Sigmoid colon (tissue), 7 donors: ENCODE measurements around the gene UBAC1. TPM values are rescaled to one million over a fixed set of nuclear protein-coding genes. Genes with fewer than 3 reads are reported as not detected.
"Not testable (repeated sequence)": the region's sequence is repeated elsewhere in the genome, so short reads cannot be mapped to it uniquely, and the experiment has no call there.

Experiments used
- DNase-seq: peaks from one replicate; pipeline ENCODE4 v3.0.0-alpha.2; 2019
- H3K27ac ChIP-seq, 4 donors: fragments of 200-600 bp; sonication (generic); one replicate each; pipeline ENCODE4 v1.5.1; 2016 to 2019; ENCODE audit warnings: mild to moderate bottlenecking in 1 of 4
- H3K27me3 ChIP-seq, 3 donors: fragments of 200-600 bp; sonication (generic); one replicate each; pipeline ENCODE4 v1.5.1; 2019; ENCODE audit warnings: mild to moderate bottlenecking in 1 of 3
- H3K36me3 ChIP-seq, 4 donors: fragments of 200-600 bp; sonication (generic); one replicate each; pipeline ENCODE4 v1.5.1; 2016 to 2019
- H3K4me1 ChIP-seq, 4 donors: fragments of 200-600 bp; sonication (generic); one replicate each; pipeline ENCODE4 v1.5.1; 2017 to 2019
- H3K4me3 ChIP-seq, 4 donors: fragments of 200-600 bp; sonication (generic); one replicate each; pipeline ENCODE4 v1.5.1; 2017 to 2019; ENCODE audit warnings: mild to moderate bottlenecking in 2 of 4, moderate library complexity in 1 of 4
- H3K9me3 ChIP-seq, 4 donors: fragments of 200-600 bp in 3 of 4; sonication (generic) in 3 of 4; one replicate each; pipeline versions ENCODE4 v1.5.1 to v1.6.1; 2013 to 2019
- EP300 ChIP-seq, 4 donors: sonication (generic); formaldehyde crosslinking; IDR thresholded peaks; one replicate each; pipeline ENCODE4 v1.6.1; 2017; ENCODE audit warnings: antibody characterized with exemption in 4 of 4
- POLR2A ChIP-seq, 2 donors: fragments of 450-650 bp; IDR thresholded peaks; one replicate each; pipeline ENCODE4 v1.6.1; 2016; ENCODE audit warnings: antibody characterized with exemption in 2 of 2, mild to moderate bottlenecking in 2 of 2, moderate library complexity in 2 of 2
- POLR2AphosphoS5 ChIP-seq, 4 donors: sonication (generic); formaldehyde crosslinking; IDR thresholded peaks; one replicate each; pipeline ENCODE4 v1.6.1; 2017; ENCODE audit warnings: antibody characterized with exemption in 4 of 4
- WGBS, 2 donors: extraction: QIAGEN DNeasy Blood & Tissue Kit; methylation state at CpG; one replicate each; pipeline ENCODE4 v1.1.7; 2013; 5-methylcytosine and 5-hydroxymethylcytosine counted together
- intact Hi-C: fragments of 100-400 bp; cut with DNase I; formaldehyde crosslinking; loops from one replicate; pipeline ENCODE4 v1.15.1; 2023
- polyA plus RNA-seq, 3 donors: library from polyadenylated mRNA; stranded (reverse); fragments of 200-250 nt; gene quantifications; one replicate each; pipeline ENCODE4 v1.2.3, GENCODE V29; 2013
- total RNA-seq, 4 donors: library from RNA; depleted of rRNA; stranded (reverse); fragments of >200 nt; gene quantifications; one replicate each; pipeline ENCODE4 v1.1.0, GENCODE V29; 2016
- TF ChIP-seq, protein P1 (sequence below), 4 experiments: fragments of 450-650 bp in 3 of 4; fragments of 200-600 bp in 1 of 4; IDR thresholded peaks; one replicate each; pipeline ENCODE4 v1.5.1; 2016 to 2019; ENCODE audit warnings: antibody characterized with exemption in 4 of 4, mild to moderate bottlenecking in 3 of 4, moderate library complexity in 2 of 4
- donor health status: healthy with polysubstance abuse.
- donor health status: Bipolar disorder and iron deficiency.
- donor health status: healthy.

Gene UBAC1
- total and polyA plus RNA-seq, 7 donors, result 57.4 to 80.9 (median 69.4) TPM

DNA sequence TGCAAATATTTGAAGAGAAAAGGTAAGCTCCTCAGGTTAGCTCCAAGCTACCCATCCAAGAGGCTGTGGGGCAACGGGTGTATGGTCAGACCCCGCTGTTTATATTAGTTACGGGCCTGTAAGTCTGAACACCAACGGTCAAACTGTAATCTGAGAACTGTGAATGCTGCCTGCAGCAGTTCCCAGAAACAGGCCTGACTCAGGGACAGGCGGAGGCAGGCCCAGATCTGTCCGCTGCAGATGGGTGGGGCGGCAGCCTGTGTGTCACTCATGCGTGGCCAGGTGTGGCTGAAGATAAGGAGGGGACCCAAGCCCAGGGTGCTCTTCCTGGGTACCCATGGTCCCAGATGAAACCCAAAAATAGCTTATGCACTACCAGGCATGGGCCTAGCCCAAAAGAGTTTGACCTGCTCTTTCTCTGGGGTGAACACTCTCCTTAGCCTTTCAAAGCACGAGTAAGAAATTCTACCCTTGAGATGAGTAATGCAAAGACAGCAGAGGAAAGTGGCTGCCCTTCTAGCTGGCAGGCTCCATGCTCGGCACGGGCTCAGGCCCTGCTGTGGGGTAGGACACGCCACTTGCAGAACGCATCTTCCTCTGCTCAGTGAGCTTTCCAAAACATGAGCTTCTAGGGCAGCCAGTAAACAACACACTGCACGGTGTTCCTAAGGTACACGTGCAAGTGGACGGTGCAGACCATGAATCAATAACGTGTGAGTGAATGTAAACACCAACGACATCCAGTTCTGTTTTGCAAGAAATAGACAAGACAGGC is 9.1 kb downstream of the UBAC1 start:
- TF ChIP-seq EP300 (IDR thresholded peaks at IDR 0.05) (no peak), POLR2AphosphoS5 (IDR thresholded peaks at IDR 0.05) (no peak), POLR2A (IDR thresholded peaks at IDR 0.05) (no peak)
- TF ChIP-seq, protein P1, sequence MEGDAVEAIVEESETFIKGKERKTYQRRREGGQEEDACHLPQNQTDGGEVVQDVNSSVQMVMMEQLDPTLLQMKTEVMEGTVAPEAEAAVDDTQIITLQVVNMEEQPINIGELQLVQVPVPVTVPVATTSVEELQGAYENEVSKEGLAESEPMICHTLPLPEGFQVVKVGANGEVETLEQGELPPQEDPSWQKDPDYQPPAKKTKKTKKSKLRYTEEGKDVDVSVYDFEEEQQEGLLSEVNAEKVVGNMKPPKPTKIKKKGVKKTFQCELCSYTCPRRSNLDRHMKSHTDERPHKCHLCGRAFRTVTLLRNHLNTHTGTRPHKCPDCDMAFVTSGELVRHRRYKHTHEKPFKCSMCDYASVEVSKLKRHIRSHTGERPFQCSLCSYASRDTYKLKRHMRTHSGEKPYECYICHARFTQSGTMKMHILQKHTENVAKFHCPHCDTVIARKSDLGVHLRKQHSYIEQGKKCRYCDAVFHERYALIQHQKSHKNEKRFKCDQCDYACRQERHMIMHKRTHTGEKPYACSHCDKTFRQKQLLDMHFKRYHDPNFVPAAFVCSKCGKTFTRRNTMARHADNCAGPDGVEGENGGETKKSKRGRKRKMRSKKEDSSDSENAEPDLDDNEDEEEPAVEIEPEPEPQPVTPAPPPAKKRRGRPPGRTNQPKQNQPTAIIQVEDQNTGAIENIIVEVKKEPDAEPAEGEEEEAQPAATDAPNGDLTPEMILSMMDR (IDR thresholded peaks at IDR 0.05), result no peak
- H3K4me1 ChIP-seq, result no peaks in the 10 kb centered on the region
- no peaks in the 10 kb centered on the region for H3K9me3 ChIP-seq
- peaks cover 5 to 78% (median 44%) of the 10 kb centered on the region in 4 donors for H3K36me3 ChIP-seq
- H3K4me3 ChIP-seq, result no peak overlapping the region
- DNase-seq, result no peak
- WGBS, 2 donors, result 86 to 90% methylated on average over 18 of the region's 18 CpGs
- no peaks in the 10 kb centered on the region for H3K27me3 ChIP-seq
- intact Hi-C loops, result no loop called here
- H3K27ac ChIP-seq, result no peak overlapping the region

DNA sequence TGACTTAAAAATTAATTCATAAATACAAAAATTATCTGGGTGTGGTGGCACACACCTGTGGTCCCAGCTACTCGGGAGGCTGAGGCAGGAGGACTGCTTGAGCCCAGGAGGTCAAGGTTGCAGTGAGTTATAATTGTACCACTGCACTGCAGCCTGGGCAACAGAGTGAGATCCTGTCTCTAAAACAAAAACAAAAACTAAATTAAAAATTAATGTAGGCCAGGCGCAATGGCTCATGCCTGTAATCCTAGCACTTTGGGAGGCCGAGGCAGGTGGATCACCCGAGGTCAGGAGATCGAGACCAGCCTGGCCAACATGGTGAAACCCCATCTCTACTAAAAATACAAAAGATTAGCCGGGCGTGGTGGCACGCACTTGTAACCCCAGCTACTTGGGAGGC is 9.9 kb downstream of the UBAC1 start:
- intact Hi-C loops, DNase-seq, H3K27me3 ChIP-seq, H3K9me3 ChIP-seq, H3K4me3 ChIP-seq, H3K27ac ChIP-seq, H3K4me1 ChIP-seq: not testable (repeated sequence)
- peaks cover 10 to 86% (median 49%) of the 10 kb centered on the region in 4 donors for H3K36me3 ChIP-seq
- 97% methylated on average over 8 of the region's 8 CpGs for WGBS, 2 donors

DNA sequence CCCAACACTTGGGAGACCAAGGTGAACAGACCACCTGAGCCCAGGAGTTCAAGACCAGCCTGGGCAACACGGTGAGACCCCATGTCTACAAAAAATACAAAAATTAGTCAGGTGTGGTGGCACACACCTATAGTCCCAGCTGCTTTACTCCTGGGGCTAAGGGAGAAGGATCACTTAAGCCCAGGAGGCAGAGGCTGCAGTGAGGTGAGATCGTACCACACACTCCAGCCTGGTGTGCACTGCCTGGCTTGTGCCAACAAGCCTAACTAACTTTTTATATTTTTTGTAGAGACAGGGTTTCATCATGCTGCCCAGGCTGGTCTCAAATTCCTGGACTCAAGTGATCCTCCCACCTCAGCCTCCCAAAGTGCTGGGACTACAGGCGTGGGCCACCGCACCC is 10.3 kb downstream of the UBAC1 start:
- DNase-seq, H3K4me3 ChIP-seq, H3K27ac ChIP-seq, H3K9me3 ChIP-seq, H3K4me1 ChIP-seq, H3K27me3 ChIP-seq, intact Hi-C loops: not testable (repeated sequence)
- WGBS, 2 donors, result 98% methylated on average over 4 of the region's 4 CpGs
- peaks cover 14 to 90% (median 53%) of the 10 kb centered on the region in 4 donors for H3K36me3 ChIP-seq

DNA sequence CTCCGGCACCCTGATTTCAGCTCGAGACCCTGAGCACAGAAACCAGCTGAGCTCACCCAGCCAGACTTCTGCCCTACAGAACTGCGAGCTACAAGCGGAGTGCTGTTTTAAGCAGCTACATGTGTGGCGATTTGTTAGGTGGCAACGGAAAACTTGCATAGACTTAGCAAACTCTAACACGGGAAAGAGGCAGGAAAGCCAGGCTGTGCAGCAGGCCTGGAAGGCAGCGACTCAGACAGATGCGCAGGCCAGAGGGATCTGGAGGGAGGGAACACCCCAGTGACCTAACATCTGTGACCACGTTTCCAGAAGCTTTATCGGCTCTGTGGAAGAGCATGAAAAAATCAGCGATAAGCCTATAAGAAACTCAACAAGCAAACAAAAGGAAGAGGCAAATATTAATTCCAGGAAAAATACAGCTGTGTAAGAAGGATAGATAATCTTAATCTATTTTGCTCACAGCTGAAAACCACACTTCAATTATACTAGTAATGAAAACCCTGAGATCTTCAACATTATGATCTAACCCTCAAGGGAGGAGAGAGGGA is 11.0 kb downstream of the UBAC1 start:
- Histone ChIP-seq H3K9me3 (no peaks in the 10 kb centered on the region), H3K27ac (no peak overlapping the region), H3K27me3 (no peaks in the 10 kb centered on the region), H3K4me3 (no peak overlapping the region), H3K36me3 (peaks cover 21 to 97% (median 60%) of the 10 kb centered on the region in 4 donors), H3K4me1 (no peaks in the 10 kb centered on the region)
- no peak for DNase-seq
- intact Hi-C loops, result no loop called here
- WGBS, 2 donors, result 96% methylated on average over 12 of the region's 12 CpGs
- TF ChIP-seq, protein P1 (IDR thresholded peaks at IDR 0.05), result no peak
- TF ChIP-seq POLR2AphosphoS5 (IDR thresholded peaks at IDR 0.05) (no peak), EP300 (IDR thresholded peaks at IDR 0.05) (no peak), POLR2A (IDR thresholded peaks at IDR 0.05) (no peak)

DNA sequence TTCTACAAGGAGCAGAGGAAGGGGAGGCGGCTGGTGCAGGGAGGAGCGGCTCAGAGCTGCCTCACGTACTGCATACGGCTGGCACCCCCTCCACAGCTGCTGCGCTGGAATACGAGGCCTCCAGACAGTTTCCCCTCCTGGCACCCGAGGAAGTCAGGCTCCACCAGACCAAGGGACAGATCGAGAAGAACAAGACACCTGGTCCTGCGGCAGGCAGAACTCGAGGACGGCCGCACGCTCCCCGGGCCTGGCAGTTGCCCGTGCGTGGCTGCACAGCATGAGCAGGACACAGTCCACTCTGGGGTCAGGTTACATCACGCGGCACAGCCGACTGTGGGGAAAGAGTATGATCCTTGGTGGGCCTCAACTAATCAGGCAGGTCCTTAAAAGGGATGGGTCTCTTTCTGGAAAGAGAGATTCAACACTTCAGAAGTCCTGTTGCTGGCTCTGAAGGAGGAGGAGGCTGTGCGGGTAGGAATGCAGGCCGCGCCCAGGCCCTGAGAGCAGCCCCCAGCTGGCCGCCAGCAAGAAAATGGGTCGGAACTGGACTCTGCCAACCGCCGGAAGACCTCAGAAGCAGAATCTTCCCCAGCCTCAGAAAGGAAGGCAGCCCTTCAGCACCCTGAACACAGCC is 11.6 kb downstream of the UBAC1 start:
- Histone ChIP-seq H3K4me1 (no peaks in the 10 kb centered on the region), H3K9me3 (no peaks in the 10 kb centered on the region), H3K27ac (no peak overlapping the region), H3K36me3 (peaks cover 25 to 97% (median 63%) of the 10 kb centered on the region in 4 donors), H3K27me3 (no peaks in the 10 kb centered on the region), H3K4me3 (no peak overlapping the region)
- no peak for TF ChIP-seq EP300 (IDR thresholded peaks at IDR 0.05)
- TF ChIP-seq POLR2AphosphoS5 (IDR thresholded peaks at IDR 0.05), result no peak
- TF ChIP-seq, protein P1 (IDR thresholded peaks at IDR 0.05), result no peak
- no peak for TF ChIP-seq POLR2A (IDR thresholded peaks at IDR 0.05)
- WGBS, 2 donors, result 95% methylated on average over 26 of the region's 26 CpGs
- DNase-seq, result no peak
- intact Hi-C loops, result no loop called here
